ENCODE data around the gene LRRC7.

The LRRC7 gene

DNA sequence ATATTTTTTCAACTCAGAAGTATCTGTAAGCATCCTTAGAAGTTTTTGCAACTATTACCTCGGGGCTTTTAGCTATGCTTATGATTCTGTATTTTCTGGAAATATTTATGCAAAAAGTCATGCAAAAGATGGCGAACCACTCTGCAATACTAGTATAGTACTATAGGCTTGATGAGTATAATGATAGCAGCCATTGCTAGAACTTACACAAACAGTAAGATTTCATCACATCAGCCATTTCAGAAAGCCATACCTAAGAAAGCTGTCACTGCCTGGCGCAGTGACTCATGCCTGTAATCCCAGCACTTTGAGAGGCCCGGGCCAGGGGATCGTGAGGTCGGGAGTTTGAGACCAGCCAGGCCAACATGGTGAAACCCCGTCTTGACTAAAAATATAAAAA, 227.1 kb downstream of the LRRC7 start:
- H3K27me3 ChIP-seq (ENCODE audit: control insufficient read depth in 3 of 3, insufficient read depth in 3 of 3, low read depth in 1 of 3, low read length in 3 of 3), result no peaks in the 10 kb centered on the region
- H2AK5ac ChIP-seq (ENCODE audit: low read depth, low read length), result no peak overlapping the region
- H3K4me2 ChIP-seq (ENCODE audit: insufficient read depth, low read length, poor library complexity, severe bottlenecking), result no peak overlapping the region
- no peak for DNase-seq (ENCODE audit: low spot score)
- H3K79me1 ChIP-seq (ENCODE audit: low read depth, low read length), result no peaks in the 10 kb centered on the region
- H3K9me3 ChIP-seq (replicated peaks in 1 of 2; ENCODE audit: control insufficient read depth in 2 of 2, insufficient read depth in 1 of 2, low read depth in 1 of 2, low read length in 2 of 2), result no peaks in the 10 kb centered on the region
- no peak overlapping the region for H2AFZ ChIP-seq (ENCODE audit: low read length)
- no peak overlapping the region for H3K14ac ChIP-seq (ENCODE audit: low read length)
- no peak overlapping the region for H3K27ac ChIP-seq (replicated peaks; ENCODE audit: low read length)
- H2BK15ac ChIP-seq (ENCODE audit: low read length), result no peak overlapping the region
- no peaks in the 10 kb centered on the region for H3K36me3 ChIP-seq (replicated peaks in 1 of 2; ENCODE audit: control insufficient read depth in 2 of 2, insufficient read depth in 2 of 2, low read length in 2 of 2)
- no peak overlapping the region for H4K8ac ChIP-seq (ENCODE audit: low read depth, low read length)
- no peak overlapping the region for H3K4ac ChIP-seq (ENCODE audit: low read length)
- no peaks in the 10 kb centered on the region for H3K4me1 ChIP-seq (ENCODE audit: control insufficient read depth in 2 of 2, insufficient read depth in 1 of 2, low read depth in 1 of 2, low read length in 2 of 2)
- no peak overlapping the region for H3K9ac ChIP-seq (ENCODE audit: low read depth, low read length, poor library complexity)
- H3K18ac ChIP-seq (ENCODE audit: low read length), result no peak overlapping the region
- no peak overlapping the region for H2BK12ac ChIP-seq (ENCODE audit: low read length)
- H3K4me3 ChIP-seq (ENCODE audit: low read length in 2 of 2), result no peak overlapping the region
- H3K23ac ChIP-seq (ENCODE audit: low read depth, low read length, poor library complexity), result no peak overlapping the region
- no CpG with 5 or more reads among the region's 7 CpGs for WGBS, 2 donors (ENCODE audit: extremely low coverage in 2 of 2, insufficient read length in 2 of 2, insufficient replicate concordance in 1 of 2)
- H2BK5ac ChIP-seq (ENCODE audit: low read length), result no peak overlapping the region
- no peak overlapping the region for H4K91ac ChIP-seq (ENCODE audit: low read depth, low read length, poor library complexity)
- H2BK120ac ChIP-seq (ENCODE audit: low read depth, low read length), result no peak overlapping the region

DNA sequence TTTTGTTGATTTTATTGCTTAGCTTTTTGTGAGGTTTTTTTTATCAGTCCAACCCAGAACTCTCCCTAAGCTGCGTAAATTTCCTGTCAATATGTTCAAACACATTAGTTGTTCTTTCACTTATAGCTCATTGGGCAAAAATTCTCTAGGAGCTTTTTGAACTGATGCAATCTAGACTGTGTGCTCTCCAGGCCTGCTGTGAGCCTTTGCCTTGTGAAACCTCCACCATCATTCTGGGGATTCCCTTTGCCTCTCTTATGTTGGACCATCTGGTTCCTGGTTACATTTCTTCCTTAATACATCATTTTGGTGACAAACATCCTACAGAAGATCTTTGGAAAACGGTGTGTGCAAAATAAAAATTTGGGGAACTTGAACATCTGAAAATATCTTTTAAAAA, 247.2 kb downstream of the LRRC7 start:
- H3K27ac ChIP-seq (replicated peaks; ENCODE audit: low read length), result no peak overlapping the region
- H2BK120ac ChIP-seq (ENCODE audit: low read depth, low read length), result no peak overlapping the region
- H3K14ac ChIP-seq (ENCODE audit: low read length), result no peak overlapping the region
- DNase-seq (ENCODE audit: low spot score), result no peak
- no peak overlapping the region for H2BK12ac ChIP-seq (ENCODE audit: low read length)
- no peak overlapping the region for H3K23ac ChIP-seq (ENCODE audit: low read depth, low read length, poor library complexity)
- H3K9ac ChIP-seq (ENCODE audit: low read depth, low read length, poor library complexity), result no peak overlapping the region
- no peaks in the 10 kb centered on the region for H3K79me1 ChIP-seq (ENCODE audit: low read depth, low read length)
- no peak overlapping the region for H3K18ac ChIP-seq (ENCODE audit: low read length)
- no peaks in the 10 kb centered on the region for H3K9me3 ChIP-seq (replicated peaks in 1 of 2; ENCODE audit: control insufficient read depth in 2 of 2, insufficient read depth in 1 of 2, low read depth in 1 of 2, low read length in 2 of 2)
- H2AFZ ChIP-seq (ENCODE audit: low read length), result no peak overlapping the region
- H3K4me2 ChIP-seq (ENCODE audit: insufficient read depth, low read length, poor library complexity, severe bottlenecking), result no peak overlapping the region
- no CpG with 5 or more reads among the region's 2 CpGs for WGBS, 2 donors (ENCODE audit: extremely low coverage in 2 of 2, insufficient read length in 2 of 2, insufficient replicate concordance in 1 of 2)
- no peak overlapping the region for H2BK5ac ChIP-seq (ENCODE audit: low read length)
- H4K8ac ChIP-seq (ENCODE audit: low read depth, low read length), result no peak overlapping the region
- H3K27me3 ChIP-seq (ENCODE audit: control insufficient read depth in 3 of 3, insufficient read depth in 3 of 3, low read depth in 1 of 3, low read length in 3 of 3), result no peaks in the 10 kb centered on the region
- H3K4ac ChIP-seq (ENCODE audit: low read length), result no peak overlapping the region
- H4K91ac ChIP-seq (ENCODE audit: low read depth, low read length, poor library complexity), result no peak overlapping the region
- H3K4me3 ChIP-seq (ENCODE audit: low read length in 2 of 2), result no peak overlapping the region
- no peak overlapping the region for H2BK15ac ChIP-seq (ENCODE audit: low read length)
- no peaks in the 10 kb centered on the region for H3K36me3 ChIP-seq (replicated peaks in 1 of 2; ENCODE audit: control insufficient read depth in 2 of 2, insufficient read depth in 2 of 2, low read length in 2 of 2)
- no peak overlapping the region for H2AK5ac ChIP-seq (ENCODE audit: low read depth, low read length)
- H3K4me1 ChIP-seq (ENCODE audit: control insufficient read depth in 2 of 2, insufficient read depth in 1 of 2, low read depth in 1 of 2, low read length in 2 of 2), result no peaks in the 10 kb centered on the region

DNA sequence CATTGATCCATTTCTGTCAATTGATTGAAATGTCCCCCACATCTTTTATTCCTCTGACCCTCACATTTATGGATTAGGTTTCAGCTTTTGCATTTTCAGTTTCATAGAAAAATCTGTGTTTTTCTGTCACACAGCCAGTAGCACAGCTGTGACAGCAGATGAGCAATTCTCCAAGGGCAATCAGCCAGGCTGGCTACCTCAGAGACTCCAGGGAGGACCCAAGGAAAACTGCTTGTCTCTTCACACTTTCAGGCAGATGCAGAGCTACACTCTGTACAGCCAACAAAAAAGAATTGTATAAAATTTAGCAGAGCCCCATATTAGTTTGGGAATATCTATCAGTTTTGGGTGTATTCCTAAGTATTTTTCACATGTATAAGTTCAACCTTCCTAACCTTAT, 257.2 kb downstream of the LRRC7 start:
- no peaks in the 10 kb centered on the region for H3K9me3 ChIP-seq (replicated peaks in 1 of 2; ENCODE audit: control insufficient read depth in 2 of 2, insufficient read depth in 1 of 2, low read depth in 1 of 2, low read length in 2 of 2)
- no peak overlapping the region for H3K14ac ChIP-seq (ENCODE audit: low read length)
- H2BK120ac ChIP-seq (ENCODE audit: low read depth, low read length), result no peak overlapping the region
- no peak overlapping the region for H3K27ac ChIP-seq (replicated peaks; ENCODE audit: low read length)
- H3K4me1 ChIP-seq (ENCODE audit: control insufficient read depth in 2 of 2, insufficient read depth in 1 of 2, low read depth in 1 of 2, low read length in 2 of 2), result no peaks in the 10 kb centered on the region
- H2BK5ac ChIP-seq (ENCODE audit: low read length), result no peak overlapping the region
- H2BK15ac ChIP-seq (ENCODE audit: low read length), result no peak overlapping the region
- H3K36me3 ChIP-seq (replicated peaks in 1 of 2; ENCODE audit: control insufficient read depth in 2 of 2, insufficient read depth in 2 of 2, low read length in 2 of 2), result no peaks in the 10 kb centered on the region
- no peak overlapping the region for H4K8ac ChIP-seq (ENCODE audit: low read depth, low read length)
- H3K18ac ChIP-seq (ENCODE audit: low read length), result no peak overlapping the region
- H2BK12ac ChIP-seq (ENCODE audit: low read length), result no peak overlapping the region
- H2AFZ ChIP-seq (ENCODE audit: low read length), result no peak overlapping the region
- no peak overlapping the region for H2AK5ac ChIP-seq (ENCODE audit: low read depth, low read length)
- H4K91ac ChIP-seq (ENCODE audit: low read depth, low read length, poor library complexity), result no peak overlapping the region
- H3K9ac ChIP-seq (ENCODE audit: low read depth, low read length, poor library complexity), result no peak overlapping the region
- no peaks in the 10 kb centered on the region for H3K27me3 ChIP-seq (ENCODE audit: control insufficient read depth in 3 of 3, insufficient read depth in 3 of 3, low read depth in 1 of 3, low read length in 3 of 3)
- H3K79me1 ChIP-seq (ENCODE audit: low read depth, low read length), result no peaks in the 10 kb centered on the region
- no peak overlapping the region for H3K4ac ChIP-seq (ENCODE audit: low read length)
- H3K23ac ChIP-seq (ENCODE audit: low read depth, low read length, poor library complexity), result no peak overlapping the region
- no peak overlapping the region for H3K4me3 ChIP-seq (ENCODE audit: low read length in 2 of 2)
- no peak overlapping the region for H3K4me2 ChIP-seq (ENCODE audit: insufficient read depth, low read length, poor library complexity, severe bottlenecking)
- DNase-seq (ENCODE audit: low spot score), result no peak

DNA sequence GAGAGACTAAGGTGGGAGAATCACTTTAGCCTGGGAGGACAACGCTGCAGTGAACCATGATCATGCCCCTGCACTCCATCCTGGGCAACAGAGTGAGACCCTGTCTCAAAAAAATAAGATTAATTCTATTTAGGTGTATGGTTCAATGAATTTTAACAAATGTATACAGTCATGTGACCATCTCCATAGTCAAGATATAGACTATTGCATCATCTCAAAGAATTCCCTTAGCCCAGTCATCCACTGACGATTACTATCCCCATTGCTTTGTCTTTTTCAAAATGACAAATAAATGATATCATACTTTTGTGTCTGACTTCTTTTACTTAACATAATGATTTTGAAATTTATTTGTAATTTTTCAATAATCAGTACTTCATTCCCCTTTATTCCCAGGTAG, 260.0 kb downstream of the LRRC7 start:
- Histone ChIP-seq H3K23ac (ENCODE audit: low read depth, low read length, poor library complexity) (no peak overlapping the region), H4K91ac (ENCODE audit: low read depth, low read length, poor library complexity) (no peak overlapping the region), H3K36me3 (replicated peaks in 1 of 2; ENCODE audit: control insufficient read depth in 2 of 2, insufficient read depth in 2 of 2, low read length in 2 of 2) (no peaks in the 10 kb centered on the region), H2BK15ac (ENCODE audit: low read length) (no peak overlapping the region), H3K4me1 (ENCODE audit: control insufficient read depth in 2 of 2, insufficient read depth in 1 of 2, low read depth in 1 of 2, low read length in 2 of 2) (no peaks in the 10 kb centered on the region), H3K27ac (replicated peaks; ENCODE audit: low read length) (no peak overlapping the region), H2BK12ac (ENCODE audit: low read length) (no peak overlapping the region), H2BK120ac (ENCODE audit: low read depth, low read length) (no peak overlapping the region), H3K9ac (ENCODE audit: low read depth, low read length, poor library complexity) (no peak overlapping the region), H3K4ac (ENCODE audit: low read length) (no peak overlapping the region), H2AFZ (ENCODE audit: low read length) (no peak overlapping the region), H3K27me3 (ENCODE audit: control insufficient read depth in 3 of 3, insufficient read depth in 3 of 3, low read depth in 1 of 3, low read length in 3 of 3) (no peaks in the 10 kb centered on the region), H2AK5ac (ENCODE audit: low read depth, low read length) (no peak overlapping the region), H2BK5ac (ENCODE audit: low read length) (no peak overlapping the region), H3K18ac (ENCODE audit: low read length) (no peak overlapping the region), H3K4me2 (ENCODE audit: insufficient read depth, low read length, poor library complexity, severe bottlenecking) (no peak overlapping the region), H4K8ac (ENCODE audit: low read depth, low read length) (no peak overlapping the region), H3K9me3 (replicated peaks in 1 of 2; ENCODE audit: control insufficient read depth in 2 of 2, insufficient read depth in 1 of 2, low read depth in 1 of 2, low read length in 2 of 2) (no peaks in the 10 kb centered on the region), H3K14ac (ENCODE audit: low read length) (no peak overlapping the region), H3K4me3 (ENCODE audit: low read length in 2 of 2) (no peak overlapping the region), H3K79me1 (ENCODE audit: low read depth, low read length) (no peaks in the 10 kb centered on the region)
- no peak for DNase-seq (ENCODE audit: low spot score)
- WGBS, 2 donors (ENCODE audit: extremely low coverage in 2 of 2, insufficient read length in 2 of 2, insufficient replicate concordance in 1 of 2), result no CpG with 5 or more reads among the region's 2 CpGs

Measured in neuronal stem cell (in vitro differentiated cells).